Fibroblast of lung (primary cell): ENCODE results near the gene WAC.

Experiments used
- CTCF ChIP-seq, 2 donors: IDR thresholded peaks in 1 of 2; conservative IDR thresholded peaks in 1 of 2; 1 replicate in 1 of 2; 2 replicates in 1 of 2; pipeline ENCODE4 v1.5.1; 2011 to 2012; ENCODE audit warnings: low read length in 2 of 2, control low read depth in 1 of 2, inconsistent platforms in 1 of 2, low read depth in 1 of 2, mild to moderate bottlenecking in 1 of 2
- EZH2 ChIP-seq: IDR thresholded peaks from 2 replicates; pipeline ENCODE4 v1.5.1; 2012; ENCODE audit warnings: low read length, control low read depth, mild to moderate bottlenecking; ENCODE audit errors: missing control alignments

GRCh38 chr10:28520346-28520745 is 12.6 kb upstream of the WAC start:
- TF ChIP-seq CTCF (conservative IDR thresholded peaks at IDR 0.05 in 1 of 2, IDR thresholded peaks at IDR 0.05 in 1 of 2; ENCODE audit: low read depth in 1 of 2, low read length in 2 of 2) (no peak), EZH2 (no peak)
